ENCODE measurements around the gene ODF2L.

ODF2L gene

DNA sequence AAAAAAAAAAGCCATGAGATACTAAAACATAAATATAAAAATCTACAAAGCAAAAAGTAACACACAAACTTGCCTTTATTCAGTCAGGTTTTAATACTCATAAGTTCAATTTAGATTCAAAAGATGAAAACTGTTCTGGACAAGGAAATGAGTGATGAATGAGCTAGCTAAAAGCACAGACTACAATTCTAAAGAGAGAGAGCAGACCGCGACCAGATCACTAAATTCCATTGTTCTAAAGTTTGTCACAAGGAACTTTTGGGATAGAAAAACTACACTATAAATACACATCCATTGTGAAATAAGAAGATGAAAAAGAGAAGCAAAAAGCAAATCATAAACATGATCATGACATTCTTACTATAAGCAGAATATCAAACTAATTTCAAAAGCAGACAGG lies 1.7 kb downstream of the ODF2L start:
- TF ChIP-seq, protein P1, sequence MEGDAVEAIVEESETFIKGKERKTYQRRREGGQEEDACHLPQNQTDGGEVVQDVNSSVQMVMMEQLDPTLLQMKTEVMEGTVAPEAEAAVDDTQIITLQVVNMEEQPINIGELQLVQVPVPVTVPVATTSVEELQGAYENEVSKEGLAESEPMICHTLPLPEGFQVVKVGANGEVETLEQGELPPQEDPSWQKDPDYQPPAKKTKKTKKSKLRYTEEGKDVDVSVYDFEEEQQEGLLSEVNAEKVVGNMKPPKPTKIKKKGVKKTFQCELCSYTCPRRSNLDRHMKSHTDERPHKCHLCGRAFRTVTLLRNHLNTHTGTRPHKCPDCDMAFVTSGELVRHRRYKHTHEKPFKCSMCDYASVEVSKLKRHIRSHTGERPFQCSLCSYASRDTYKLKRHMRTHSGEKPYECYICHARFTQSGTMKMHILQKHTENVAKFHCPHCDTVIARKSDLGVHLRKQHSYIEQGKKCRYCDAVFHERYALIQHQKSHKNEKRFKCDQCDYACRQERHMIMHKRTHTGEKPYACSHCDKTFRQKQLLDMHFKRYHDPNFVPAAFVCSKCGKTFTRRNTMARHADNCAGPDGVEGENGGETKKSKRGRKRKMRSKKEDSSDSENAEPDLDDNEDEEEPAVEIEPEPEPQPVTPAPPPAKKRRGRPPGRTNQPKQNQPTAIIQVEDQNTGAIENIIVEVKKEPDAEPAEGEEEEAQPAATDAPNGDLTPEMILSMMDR (IDR thresholded peaks at IDR 0.05; ENCODE audit: low read depth, low read length) = no peak
- peak overlapping the region; percentile 24 for H3K4me3 ChIP-seq (ENCODE audit: low read depth, low read length)
- peak; percentile 43 for DNase-seq (ENCODE audit: low read depth, low spot score)
- in situ Hi-C loops (cut with HindIII; ENCODE audit: low sequenced_read_pairs) = no loop called here

DNA sequence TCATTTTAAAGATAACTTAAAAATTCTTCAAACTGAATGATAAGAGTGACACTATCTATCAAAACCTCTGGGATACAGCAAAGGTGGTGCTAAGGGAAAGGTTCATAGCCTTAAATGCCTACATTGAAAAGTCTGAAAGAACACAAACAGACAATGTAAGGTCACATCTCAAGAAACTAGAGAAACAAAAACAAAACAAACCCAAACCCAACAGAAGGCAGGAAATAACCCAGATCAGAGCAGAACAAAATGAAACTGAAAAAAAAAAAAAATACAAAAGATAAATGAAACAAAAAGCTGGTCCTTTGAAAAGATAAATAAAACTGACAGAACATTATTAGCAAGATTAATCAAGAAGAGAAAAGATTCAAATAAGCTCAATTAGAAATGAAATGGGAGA lies 6.8 kb downstream of the ODF2L start:
- TF ChIP-seq, protein P1 (IDR thresholded peaks at IDR 0.05; ENCODE audit: low read depth, low read length) = no peak
- no peak overlapping the region for H3K4me3 ChIP-seq (ENCODE audit: low read depth, low read length)
- in situ Hi-C loops (cut with HindIII; ENCODE audit: low sequenced_read_pairs) = no loop called here
- no peak for DNase-seq (ENCODE audit: low read depth, low spot score)

DNA sequence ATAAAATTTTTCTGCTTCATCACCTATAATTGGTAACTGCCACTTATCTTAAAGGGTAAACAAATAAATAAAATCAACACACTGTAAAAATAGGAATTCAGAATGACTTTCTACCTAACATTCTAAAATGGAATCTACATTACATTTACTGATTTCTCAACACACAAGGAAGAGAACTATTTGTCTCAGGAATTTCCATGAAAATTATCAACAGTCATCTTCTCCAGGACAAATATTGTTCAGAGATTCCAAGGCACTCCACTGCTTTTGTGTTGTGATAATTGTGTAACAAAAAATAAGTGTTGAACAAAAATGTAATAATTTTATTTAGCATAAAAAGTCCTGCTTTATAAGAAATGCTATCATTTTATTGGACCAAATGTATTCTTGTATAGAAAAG lies 7.3 kb downstream of the ODF2L start:
- no peak for DNase-seq (ENCODE audit: low read depth, low spot score)
- in situ Hi-C loops (cut with HindIII; ENCODE audit: low sequenced_read_pairs) = no loop called here
- TF ChIP-seq, protein P1 (IDR thresholded peaks at IDR 0.05; ENCODE audit: low read depth, low read length) = no peak
- H3K4me3 ChIP-seq (ENCODE audit: low read depth, low read length) = no peak overlapping the region

DNA sequence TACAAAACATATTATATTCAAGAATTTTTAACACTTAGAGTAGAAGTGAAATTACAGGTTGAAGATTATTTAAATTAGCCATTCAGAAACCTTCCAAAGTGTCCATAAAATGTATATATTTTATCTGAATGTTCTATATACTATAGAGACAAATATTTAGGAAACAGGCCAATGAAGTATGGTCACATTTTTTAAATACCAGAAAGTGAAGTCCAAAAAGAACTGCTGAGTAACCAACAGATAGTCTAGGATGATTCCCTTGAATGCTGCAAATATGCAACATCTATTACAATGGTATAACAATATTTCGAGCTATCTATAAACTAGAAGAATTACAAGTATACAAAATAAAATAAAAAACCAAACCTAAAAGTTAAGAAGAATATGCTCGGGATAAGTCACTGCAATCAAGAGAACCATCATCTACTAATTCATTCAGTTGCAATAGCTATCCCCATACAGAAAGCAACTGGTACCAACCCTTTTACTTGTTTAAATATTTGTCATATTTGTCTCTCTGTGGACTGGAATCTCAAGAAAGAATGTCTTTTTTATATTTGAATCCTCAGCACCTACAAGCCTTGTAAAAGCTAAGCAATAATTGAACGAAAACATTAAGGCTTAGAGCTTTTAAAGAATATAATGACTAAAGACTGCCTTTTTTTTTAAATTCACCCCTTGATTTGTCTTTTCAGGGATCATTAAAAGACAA lies 8.1 kb downstream of the ODF2L start:
- no peak for DNase-seq (ENCODE audit: low read depth, low spot score)
- no peak overlapping the region for H3K4me3 ChIP-seq (ENCODE audit: low read depth, low read length)
- TF ChIP-seq, protein P1 (IDR thresholded peaks at IDR 0.05; ENCODE audit: low read depth, low read length) = no peak
- in situ Hi-C loops (cut with HindIII; ENCODE audit: low sequenced_read_pairs) = no loop called here

DNA sequence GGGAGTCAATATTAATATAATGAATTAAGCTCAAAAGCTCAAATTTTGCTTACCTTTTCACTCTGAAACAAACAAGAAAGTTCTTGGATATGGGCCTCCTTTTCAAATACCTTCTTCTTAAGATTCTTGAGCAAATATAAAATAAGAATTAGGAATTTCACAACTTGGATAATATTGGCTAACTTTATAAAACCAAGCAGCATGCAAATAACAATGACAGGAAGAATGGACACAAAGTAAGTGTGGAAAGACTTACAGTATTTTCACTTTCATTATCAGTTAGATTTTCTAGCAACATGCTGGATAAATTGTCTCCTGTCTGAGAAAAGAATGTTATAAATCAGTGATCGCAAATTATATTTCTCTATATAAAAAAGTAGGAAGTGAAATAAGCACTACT lies 13.2 kb downstream of the ODF2L start:
- peak; percentile 15 for DNase-seq (ENCODE audit: low read depth, low spot score)
- TF ChIP-seq, protein P1 (IDR thresholded peaks at IDR 0.05; ENCODE audit: low read depth, low read length) = no peak
- no peak overlapping the region for H3K4me3 ChIP-seq (ENCODE audit: low read depth, low read length)
- in situ Hi-C loops (cut with HindIII; ENCODE audit: low sequenced_read_pairs) = no loop called here

DNA sequence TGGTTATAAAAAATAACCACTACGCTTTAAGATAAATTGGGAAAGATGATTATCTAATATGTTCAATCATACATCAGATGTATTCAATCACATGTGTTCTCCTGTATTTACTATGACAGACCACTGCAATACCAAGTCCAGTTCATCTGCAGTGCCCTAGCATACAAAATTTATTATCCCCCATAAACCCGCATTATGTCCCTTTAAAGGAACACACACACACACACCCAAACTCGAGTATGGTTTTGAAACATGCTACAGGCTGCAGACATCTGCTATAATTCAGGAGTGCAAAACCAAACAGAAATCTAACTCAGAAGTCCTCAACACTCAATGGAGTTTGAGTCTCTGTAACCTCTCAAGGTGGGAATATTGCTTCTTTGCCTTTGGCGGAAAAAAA lies 14.9 kb downstream of the ODF2L start:
- no peak overlapping the region for H3K4me3 ChIP-seq (ENCODE audit: low read depth, low read length)
- no peak for DNase-seq (ENCODE audit: low read depth, low spot score)
- TF ChIP-seq, protein P1 (IDR thresholded peaks at IDR 0.05; ENCODE audit: low read depth, low read length) = no peak
- in situ Hi-C loops (cut with HindIII; ENCODE audit: low sequenced_read_pairs) = no loop called here

Data from astrocyte of the spinal cord (primary cell).